Heart left ventricle (tissue), 16 donors: ENCODE results near the gene SLC35F1. TPM values are rescaled to one million over a fixed set of nuclear protein-coding genes. Genes with fewer than 3 reads are reported as not detected.

Experiments used
- ATAC-seq, 4 donors: fragments of 200-7000 bp; cut with Tn5 transposase; one replicate each; pipeline ENCODE4 v1.9.1; 2020 to 2022; ENCODE audit warnings: moderate library complexity in 4 of 4, mild to moderate bottlenecking in 3 of 4, moderate number of reproducible peaks in 1 of 4
- DNase-seq, 5 donors: peaks; one replicate each; pipeline ENCODE4 v3.0.0-alpha.2; 2020
- H3K27ac ChIP-seq, 12 donors: fragments of 200-600 bp; sonication (generic) in 4 of 12; one replicate each; pipeline versions ENCODE4 v1.5.0 to v1.8.0; 2016 to 2022; ENCODE audit warnings: mild to moderate bottlenecking in 2 of 12
- H3K27me3 ChIP-seq, 9 donors: fragments of 200-600 bp; sonication (generic) in 2 of 9; one replicate each; pipeline versions ENCODE4 v1.5.1 to v1.8.0; 2016 to 2022; ENCODE audit warnings: mild to moderate bottlenecking in 3 of 9
- H3K36me3 ChIP-seq, 9 donors: fragments of 200-600 bp; sonication (generic) in 2 of 9; one replicate each; pipeline versions ENCODE4 v1.5.0 to v1.8.0; 2018 to 2022; ENCODE audit warnings: mild to moderate bottlenecking in 2 of 9
- H3K4me1 ChIP-seq, 12 donors: fragments of 200-600 bp; sonication (generic) in 4 of 12; one replicate each; pipeline versions ENCODE4 v1.5.0 to v1.8.0; 2016 to 2022; ENCODE audit warnings: mild to moderate bottlenecking in 3 of 12
- H3K4me3 ChIP-seq, 12 donors: fragments of 200-600 bp; sonication (generic) in 4 of 12; one replicate each; pipeline versions ENCODE4 v1.5.0 to v1.8.0; 2017 to 2022; ENCODE audit warnings: mild to moderate bottlenecking in 9 of 12, moderate library complexity in 4 of 12
- H3K9me3 ChIP-seq, 12 donors: fragments of 200-600 bp; sonication (generic) in 4 of 12; one replicate each; pipeline versions ENCODE4 v1.5.0 to v1.8.0; 2016 to 2022; ENCODE audit warnings: mild to moderate bottlenecking in 1 of 12
- CTCF ChIP-seq, 12 donors: fragments of 200-600 bp; sonication (generic) in 4 of 12; IDR thresholded peaks; one replicate each; pipeline versions ENCODE4 v1.5.0 to v1.8.0; 2018 to 2022; ENCODE audit warnings: antibody characterized with exemption in 12 of 12, mild to moderate bottlenecking in 5 of 12
- POLR2A ChIP-seq, 2 donors: fragments of 450-650 bp; IDR thresholded peaks; one replicate each; pipeline ENCODE4 v1.6.1; 2017; ENCODE audit warnings: antibody characterized with exemption in 2 of 2, mild to moderate bottlenecking in 2 of 2, moderate library complexity in 2 of 2
- WGBS, 4 donors: extraction: QIAGEN DNeasy Blood & Tissue Kit in 2 of 4; methylation state at CpG; one replicate each; pipeline versions ENCODE4 v1.1.5 to v1.1.7; 2013 to 2018; 5-methylcytosine and 5-hydroxymethylcytosine counted together
- intact Hi-C, 10 donors: fragments of 100-400 bp; cut with DNase I; formaldehyde crosslinking; loops; one replicate each; pipeline versions ENCODE4 v1.11.1 to v1.14.2; 2022
- polyA plus RNA-seq, 2 donors: library from polyadenylated mRNA; stranded (reverse); fragments of 200-250 nt; gene quantifications; one replicate each; pipeline ENCODE4 v1.2.3, GENCODE V29; 2013
- total RNA-seq, 9 donors: library from RNA; depleted of rRNA in 2 of 9; stranded (reverse); fragments of >200 nt in 2 of 9; fragmentation: NEBNext Ultra II Directional in 3 of 9; extraction: Animal tissue kit (Norgen Biotek cat#: 25700) in 3 of 9; gene quantifications; one replicate each; pipeline versions ENCODE4 v1.1.0 to v1.2.4, GENCODE V29; 2016 to 2023
- donor health status: ischemic (EF 13 %, LVEDD 7.1; RV severe dilation, severe dysfunction).
- donor health status: healthy with polysubstance abuse.
- donor health status: DM: no; HTN: yes; CAD: no.
- donor health status: DM: no; HTN: no; CAD: no.
- donor health status: ischemic (EF 25% LVEDD 6.9; RV normal size, moderate dysfunction).
- donor health status: ischemic (EF 25% LVEDD 5.7; RV mildly dilated, moderate dysfunction).
- donor health status: healthy.
- donor health status: DM: yes; HTN: yes; CAD: no.
- donor health status: ischemic (EF 35%, LVEDD 5.7; RV mildly dilated, moderate dysfunction).
- donor health status: nonischemic (EF 11% LVEDD 7.7; RV severe dilation, severe dysfunction).
- donor health status: DM: yes; HTN: yes; CAD: no.
- donor health status: PGD.
- donor health status: ischemic (EF 29% LVEDD 5.4; RV normal size, mild dysfunction).
- donor health status: nonischemic (EF 23%, LVEDD 6.1; RV moderate dilation, normal function).

SLC35F1 gene
- total and polyA plus RNA-seq, 11 donors = 1.1 to 11.6 (median 5.0) TPM

DNA sequence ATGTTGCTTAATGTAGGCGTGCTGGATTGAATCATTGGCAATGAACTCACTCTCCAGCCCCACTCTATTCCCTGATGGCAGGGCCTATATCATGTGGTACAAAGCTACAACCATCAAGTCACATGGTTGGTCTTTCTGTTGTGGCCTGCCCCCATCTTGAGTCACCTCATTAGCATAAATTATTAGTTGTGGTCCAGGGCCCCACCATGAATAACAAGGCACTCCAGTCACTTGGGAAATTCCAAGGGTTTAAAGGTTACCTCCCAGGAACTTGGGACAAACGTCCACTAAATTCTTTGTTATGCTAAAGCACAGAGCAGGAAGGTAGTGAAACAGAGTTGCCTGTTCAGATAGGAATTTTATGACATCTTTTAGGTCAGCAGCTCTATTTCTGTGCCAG is 193.7 kb downstream of the SLC35F1 start:
- no peak for ATAC-seq
- no peak for TF ChIP-seq CTCF (IDR thresholded peaks at IDR 0.05)
- TF ChIP-seq POLR2A (IDR thresholded peaks at IDR 0.05) = no peak
- no peak overlapping the region for H3K27ac ChIP-seq
- H3K27me3 ChIP-seq = no peaks in the 10 kb centered on the region
- H3K9me3 ChIP-seq = peaks cover 0 to 13% (median 1%) of the 10 kb centered on the region in 12 donors
- no peak overlapping the region for H3K4me3 ChIP-seq
- intact Hi-C loops = no loop called here
- WGBS, 4 donors = 58 to 69% (median 63%) methylated on average over 2 of the region's 2 CpGs
- no peak for DNase-seq
- peaks cover 0 to 19% (median 0%) of the 10 kb centered on the region in 12 donors for H3K4me1 ChIP-seq
- H3K36me3 ChIP-seq = no peaks in the 10 kb centered on the region

GRCh38 chr6:118101220-118101619 is 194.2 kb downstream of the SLC35F1 start:
- TF ChIP-seq CTCF (IDR thresholded peaks at IDR 0.05) = no peak
- TF ChIP-seq POLR2A (IDR thresholded peaks at IDR 0.05) = no peak
- no peak for ATAC-seq
- Histone ChIP-seq H3K27me3 (no peaks in the 10 kb centered on the region), H3K9me3 (peaks cover 0 to 13% (median 1%) of the 10 kb centered on the region in 12 donors), H3K36me3 (no peaks in the 10 kb centered on the region), H3K27ac (peak overlapping the region in 1 of 12 donors; percentile 22), H3K4me3 (no peak overlapping the region), H3K4me1 (peaks cover 0 to 19% (median 0%) of the 10 kb centered on the region in 12 donors)
- 63 to 68% (median 65%) methylated on average over 1 of the region's 1 CpG for WGBS, 4 donors
- intact Hi-C loops = no loop called here
- no peak for DNase-seq

DNA sequence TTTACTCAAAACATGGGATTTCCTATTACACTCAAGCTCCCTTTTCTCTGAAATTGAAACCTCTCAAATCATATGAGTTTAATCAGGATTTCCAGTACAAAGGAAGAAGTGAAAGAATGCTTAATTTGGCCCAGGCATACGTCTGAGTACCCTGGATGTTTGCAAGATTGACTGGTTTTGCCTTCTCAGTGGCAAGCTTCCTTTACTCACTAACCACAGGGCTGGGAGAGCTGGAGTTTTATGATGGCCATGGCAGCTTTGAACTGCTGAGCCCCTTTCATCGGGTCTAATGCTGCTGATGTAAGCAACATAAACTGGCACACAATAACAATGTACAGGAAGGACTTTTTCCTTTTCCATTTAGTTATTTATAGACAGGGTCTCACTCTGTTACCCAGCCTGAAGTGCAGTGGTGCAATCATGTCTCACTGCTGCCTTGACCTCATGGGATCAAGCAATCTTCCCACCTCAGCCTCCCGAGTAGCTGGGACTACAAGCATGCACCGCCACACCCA is 194.8 kb downstream of the SLC35F1 start:
- no peak for DNase-seq
- no peak overlapping the region for H3K4me3 ChIP-seq
- peaks cover 0 to 13% (median 1%) of the 10 kb centered on the region in 12 donors for H3K9me3 ChIP-seq
- no peak overlapping the region for H3K27ac ChIP-seq
- TF ChIP-seq POLR2A (IDR thresholded peaks at IDR 0.05) = no peak
- no peak for TF ChIP-seq CTCF (IDR thresholded peaks at IDR 0.05)
- WGBS, 4 donors = 51 to 67% (median 57%) methylated on average over 4 of the region's 4 CpGs
- ATAC-seq = no peak
- H3K4me1 ChIP-seq = peaks cover 0 to 19% (median 0%) of the 10 kb centered on the region in 12 donors
- intact Hi-C loops = no loop called here
- H3K27me3 ChIP-seq = no peaks in the 10 kb centered on the region
- H3K36me3 ChIP-seq = no peaks in the 10 kb centered on the region

- Histone ChIP-seq H3K27me3 (no peaks in the 10 kb centered on the region), H3K27ac (no peak overlapping the region), H3K4me3 (no peak overlapping the region), H3K4me1 (peaks cover 0 to 19% (median 0%) of the 10 kb centered on the region in 12 donors), H3K36me3 (no peaks in the 10 kb centered on the region), H3K9me3 (peaks cover 0 to 13% (median 1%) of the 10 kb centered on the region in 12 donors)
- 65 to 75% (median 72%) methylated on average over 2 of the region's 2 CpGs for WGBS, 4 donors
- DNase-seq (no peak), ATAC-seq (no peak)
- TF ChIP-seq CTCF (IDR thresholded peaks at IDR 0.05) (no peak), POLR2A (IDR thresholded peaks at IDR 0.05) (no peak)
- intact Hi-C loops = no loop called here
Observed at GRCh38 chr6:118102401-118102800, 195.3 kb downstream of the SLC35F1 start.
